DOHH2 (cell line): ENCODE data around the gene SLC35F5.

Experiments used
- H3F3A ChIP-seq: fragments of 200-600 bp; sonication (generic), shearing (Covaris generic); 2 replicates; pipeline ENCODE4 v1.6.0; 2016; ENCODE audit warnings: antibody characterized with exemption, mild to moderate bottlenecking; ENCODE audit not compliant: control insufficient read depth, insufficient read depth
- H3K27ac ChIP-seq: fragments of 200-600 bp; sonication (generic); 2 replicates; pipeline ENCODE4 v1.5.1; 2014; ENCODE audit warnings: low read depth, mild to moderate bottlenecking, low read length, moderate library complexity
- H3K27me3 ChIP-seq: fragments of 200-600 bp; sonication (generic); 2 replicates; pipeline ENCODE4 v1.6.1; 2014; ENCODE audit warnings: mild to moderate bottlenecking, low read length, mixed read lengths; ENCODE audit not compliant: control insufficient read depth
- H3K36me3 ChIP-seq: fragments of 200-600 bp; sonication (generic); 2 replicates; pipeline ENCODE4 v1.6.1; 2014; ENCODE audit warnings: mild to moderate bottlenecking, low read length, moderate library complexity, mixed read lengths; ENCODE audit not compliant: control insufficient read depth
- H3K4me1 ChIP-seq: fragments of 200-600 bp; sonication (generic); 2 replicates; pipeline ENCODE4 v1.6.1; 2014; ENCODE audit warnings: mild to moderate bottlenecking, low read length, mixed read lengths; ENCODE audit not compliant: control insufficient read depth
- H3K4me2 ChIP-seq: fragments of 200-600 bp; sonication (generic); 2 replicates; pipeline ENCODE4 v1.6.0; 2014; ENCODE audit warnings: mild to moderate bottlenecking, low read length, moderate library complexity
- H3K4me3 ChIP-seq: fragments of 200-600 bp; sonication (generic); 2 replicates; pipeline ENCODE4 v1.5.1; 2014; ENCODE audit warnings: mild to moderate bottlenecking, low read length, mixed read lengths
- H3K79me2 ChIP-seq: fragments of 200-600 bp; sonication (generic); 2 replicates; pipeline ENCODE4 v1.6.1; 2014; ENCODE audit warnings: mild to moderate bottlenecking, low read length, mixed read lengths; ENCODE audit not compliant: control insufficient read depth
- H3K9me2 ChIP-seq: fragments of 200-600 bp; sonication (generic); replicated peaks from 2 replicates; pipeline ENCODE4 v1.6.1; 2014; ENCODE audit warnings: mild to moderate bottlenecking, low read length, mixed read lengths; ENCODE audit not compliant: control insufficient read depth
- H3K9me3 ChIP-seq: fragments of 200-600 bp; sonication (generic); 2 replicates; pipeline ENCODE4 v1.6.1; 2014; ENCODE audit warnings: antibody characterized with exemption, low read length, mixed read lengths; ENCODE audit not compliant: control insufficient read depth, insufficient read depth
- H4K20me1 ChIP-seq: fragments of 200-600 bp; sonication (generic); 2 replicates; pipeline ENCODE4 v1.6.0; 2014; ENCODE audit warnings: low read depth, mild to moderate bottlenecking, antibody characterized with exemption, low read length, moderate library complexity; ENCODE audit not compliant: control insufficient read depth, insufficient read depth
- EZH2phosphoT487 ChIP-seq: fragments of 200-600 bp; sonication (generic); IDR thresholded peaks from 2 replicates; pipeline ENCODE4 v1.6.1; 2017; ENCODE audit warnings: borderline replicate concordance, mild to moderate bottlenecking, antibody characterized with exemption, low read length, moderate library complexity, mixed read lengths
- TF ChIP-seq, protein P1 (sequence below): fragments of 200-600 bp; sonication (generic); IDR thresholded peaks from one replicate; pipeline ENCODE4 v1.5.1; 2014; ENCODE audit warnings: antibody characterized with exemption, mild to moderate bottlenecking, low read depth, low read length; ENCODE audit not compliant: poor library complexity, severe bottlenecking

SLC35F5 gene

DNA sequence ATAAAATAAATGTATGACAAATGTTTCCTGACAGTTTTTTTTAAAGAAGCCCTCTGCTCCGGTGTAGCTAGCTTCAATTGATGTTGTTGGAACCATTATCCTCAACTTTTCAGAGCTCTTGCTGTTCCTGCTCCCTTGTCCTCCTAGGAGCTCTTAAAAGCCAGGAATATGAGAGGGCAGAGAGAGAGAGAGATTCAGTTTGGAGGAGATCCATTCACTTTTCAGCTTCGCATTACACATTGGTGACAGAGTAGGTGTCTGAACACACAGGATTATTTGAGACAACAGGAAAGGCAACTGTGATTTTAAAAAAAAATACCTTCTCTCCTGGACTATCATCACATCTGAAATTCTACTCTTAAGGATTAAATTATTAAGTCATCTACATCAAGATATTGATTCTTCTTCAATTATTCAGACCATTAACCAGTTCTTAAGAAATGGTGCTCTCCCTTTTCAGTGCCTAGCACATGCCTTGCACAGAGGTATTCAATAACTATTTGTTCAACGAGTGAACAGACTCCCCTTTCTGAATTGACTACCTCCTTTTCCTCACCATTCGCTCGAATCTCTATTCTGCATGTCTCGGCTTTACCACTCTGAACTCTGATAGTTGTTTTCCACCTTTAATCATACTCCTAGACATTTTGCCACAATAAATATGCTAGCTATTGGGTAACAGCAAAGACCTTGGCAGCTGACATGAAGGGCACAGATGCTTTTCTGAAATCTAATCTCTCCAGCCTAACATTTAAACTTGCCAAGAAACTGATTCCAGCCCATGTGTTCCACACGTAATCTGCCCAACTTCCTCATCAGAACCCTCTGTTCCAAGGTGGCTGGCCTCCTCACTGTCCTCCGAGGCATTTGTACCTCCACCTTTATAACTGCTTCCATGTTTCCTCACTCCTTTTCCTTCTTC, 28.6 kb upstream of the SLC35F5 start:
- Histone ChIP-seq H3K9me3 (no peaks in the 10 kb centered on the region), H3K27me3 (no peaks in the 10 kb centered on the region), H3K79me2 (no peaks in the 10 kb centered on the region), H3K4me2 (no peak overlapping the region), H3F3A (no peaks in the 10 kb centered on the region), H3K9me2 (no peaks in the 10 kb centered on the region), H3K4me1 (peaks cover 13% of the 10 kb centered on the region), H4K20me1 (no peaks in the 10 kb centered on the region), H3K36me3 (no peaks in the 10 kb centered on the region), H3K27ac (no peak overlapping the region), H3K4me3 (no peak overlapping the region)
- no peak for TF ChIP-seq EZH2phosphoT487
- TF ChIP-seq, protein P1, sequence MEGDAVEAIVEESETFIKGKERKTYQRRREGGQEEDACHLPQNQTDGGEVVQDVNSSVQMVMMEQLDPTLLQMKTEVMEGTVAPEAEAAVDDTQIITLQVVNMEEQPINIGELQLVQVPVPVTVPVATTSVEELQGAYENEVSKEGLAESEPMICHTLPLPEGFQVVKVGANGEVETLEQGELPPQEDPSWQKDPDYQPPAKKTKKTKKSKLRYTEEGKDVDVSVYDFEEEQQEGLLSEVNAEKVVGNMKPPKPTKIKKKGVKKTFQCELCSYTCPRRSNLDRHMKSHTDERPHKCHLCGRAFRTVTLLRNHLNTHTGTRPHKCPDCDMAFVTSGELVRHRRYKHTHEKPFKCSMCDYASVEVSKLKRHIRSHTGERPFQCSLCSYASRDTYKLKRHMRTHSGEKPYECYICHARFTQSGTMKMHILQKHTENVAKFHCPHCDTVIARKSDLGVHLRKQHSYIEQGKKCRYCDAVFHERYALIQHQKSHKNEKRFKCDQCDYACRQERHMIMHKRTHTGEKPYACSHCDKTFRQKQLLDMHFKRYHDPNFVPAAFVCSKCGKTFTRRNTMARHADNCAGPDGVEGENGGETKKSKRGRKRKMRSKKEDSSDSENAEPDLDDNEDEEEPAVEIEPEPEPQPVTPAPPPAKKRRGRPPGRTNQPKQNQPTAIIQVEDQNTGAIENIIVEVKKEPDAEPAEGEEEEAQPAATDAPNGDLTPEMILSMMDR, result no peak

DNA sequence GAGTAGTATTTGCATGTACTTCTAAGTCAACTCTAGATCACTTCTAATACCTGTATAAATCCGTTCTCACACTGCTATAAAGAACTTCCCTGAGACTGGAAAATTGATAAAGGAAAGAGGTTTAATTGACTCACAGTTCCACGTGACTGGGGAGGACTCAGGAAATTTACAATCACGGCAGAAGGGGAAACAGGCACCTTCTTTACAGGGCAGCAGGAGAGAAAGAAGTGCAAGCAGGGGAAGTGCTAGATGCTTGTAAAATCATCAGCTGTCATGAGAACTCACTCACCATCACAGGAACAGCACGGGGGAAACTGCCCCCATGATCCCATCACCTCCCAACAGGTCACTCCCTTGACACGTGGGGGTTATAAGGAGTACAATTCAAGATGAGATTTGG, 24.0 kb upstream of the SLC35F5 start:
- H3K4me3 ChIP-seq, result peak overlapping the region; percentile 53
- no peaks in the 10 kb centered on the region for H3K27me3 ChIP-seq
- no peaks in the 10 kb centered on the region for H3K79me2 ChIP-seq
- H4K20me1 ChIP-seq, result no peaks in the 10 kb centered on the region
- no peak overlapping the region; the same call in 1 of the 2 replicates for H3K27ac ChIP-seq
- H3K9me2 ChIP-seq, result no peaks in the 10 kb centered on the region
- H3K36me3 ChIP-seq, result no peaks in the 10 kb centered on the region
- H3K4me1 ChIP-seq, result peaks cover 19% of the 10 kb centered on the region
- no peaks in the 10 kb centered on the region for H3F3A ChIP-seq
- TF ChIP-seq EZH2phosphoT487, result no peak
- TF ChIP-seq, protein P1, result no peak
- H3K4me2 ChIP-seq, result peak overlapping the region; percentile 59
- no peaks in the 10 kb centered on the region for H3K9me3 ChIP-seq

DNA sequence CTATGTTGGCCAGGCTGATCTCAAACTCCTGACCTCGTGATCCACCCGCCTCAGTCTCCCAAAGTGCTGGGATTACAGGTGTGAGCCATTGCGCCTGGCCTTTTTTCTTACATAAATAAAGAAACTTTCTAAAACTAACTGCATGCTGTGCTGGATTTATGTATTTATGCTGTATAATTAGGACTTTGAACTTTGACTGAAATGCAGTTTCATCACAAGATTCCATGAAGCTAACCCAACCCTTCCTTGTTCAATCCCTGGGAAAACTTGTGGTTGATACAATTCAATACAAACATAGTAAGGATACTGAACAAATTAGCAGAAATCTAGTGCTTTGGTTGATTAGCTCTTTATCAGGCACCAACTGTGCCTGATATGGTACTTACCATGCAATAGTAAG, 20.9 kb upstream of the SLC35F5 start:
- no peak for TF ChIP-seq EZH2phosphoT487
- TF ChIP-seq, protein P1, result no peak

More for the DNA sequence above, 20.9 kb upstream of the SLC35F5 start:
- no peak overlapping the region for H3K4me3 ChIP-seq
- H3K9me2 ChIP-seq, result no peaks in the 10 kb centered on the region
- H4K20me1 ChIP-seq, result no peaks in the 10 kb centered on the region
- H3K9me3 ChIP-seq, result no peaks in the 10 kb centered on the region
- H3K4me2 ChIP-seq, result no peak overlapping the region
- no peak overlapping the region for H3K27ac ChIP-seq
- peaks cover 24% of the 10 kb centered on the region for H3K4me1 ChIP-seq
- H3K36me3 ChIP-seq, result no peaks in the 10 kb centered on the region
- H3F3A ChIP-seq, result no peaks in the 10 kb centered on the region
- no peaks in the 10 kb centered on the region for H3K27me3 ChIP-seq
- no peaks in the 10 kb centered on the region for H3K79me2 ChIP-seq
